HUES6 (cell line): Measurements from ENCODE around the gene RHOG.

Experiments used
- H3K27ac ChIP-seq: 2 replicates; pipeline ENCODE4 v1.7.0; 2013; ENCODE audit warnings: low read depth, mild to moderate bottlenecking, low read length, inconsistent platforms
- H3K27me3 ChIP-seq: 2 replicates; pipeline ENCODE4 v1.6.1; 2013; ENCODE audit warnings: low read length; ENCODE audit not compliant: control insufficient read depth, insufficient read depth
- H3K36me3 ChIP-seq: 2 replicates; pipeline ENCODE4 v1.6.1; 2013; ENCODE audit warnings: low read length; ENCODE audit not compliant: control insufficient read depth, insufficient read depth
- H3K4me1 ChIP-seq: 2 replicates; pipeline ENCODE4 v1.6.1; 2013; ENCODE audit warnings: low read length; ENCODE audit not compliant: control insufficient read depth, insufficient read depth
- H3K4me3 ChIP-seq: 2 replicates; pipeline ENCODE4 v1.5.1; 2013; ENCODE audit warnings: low read depth, low read length
- H3K9ac ChIP-seq: one replicate; pipeline ENCODE4 v1.6.1; 2013; ENCODE audit warnings: mild to moderate bottlenecking, low read length
- H3K9me3 ChIP-seq: 2 replicates; pipeline ENCODE4 v1.6.1; 2013; ENCODE audit warnings: low read depth, low read length; ENCODE audit not compliant: control insufficient read depth, insufficient read depth

Gene RHOG

DNA sequence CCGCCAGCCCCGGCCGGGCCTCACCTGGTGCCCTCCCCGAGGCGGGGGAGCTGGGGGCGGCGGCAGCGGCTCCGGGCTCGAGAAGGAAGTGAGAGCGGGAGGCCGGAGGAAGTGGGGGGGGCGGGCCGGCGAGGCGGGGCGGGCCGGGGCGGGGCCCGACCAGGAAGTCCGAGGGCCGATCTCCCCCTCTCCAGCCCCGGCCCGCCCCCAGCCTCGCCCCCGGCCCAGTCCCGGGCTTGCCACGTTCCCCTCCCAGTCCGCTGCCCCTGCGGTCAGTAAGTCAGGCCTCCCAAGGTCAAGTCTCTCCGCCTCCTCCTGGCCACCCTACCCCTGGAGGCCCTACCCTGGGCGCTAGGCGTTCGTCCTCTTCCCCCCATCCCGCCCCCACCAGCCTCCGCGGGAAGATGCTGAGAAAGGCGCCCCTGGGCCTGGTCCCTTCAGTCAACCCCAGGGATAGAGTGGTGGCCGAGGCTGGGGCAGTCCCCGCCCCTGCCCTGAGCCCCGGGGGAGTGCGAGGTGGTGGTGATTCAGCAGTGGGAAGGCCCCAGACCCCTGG, at the start of gene RHOG:
Gene RHOG (minus strand): TSS at position 90 of the 556 bp plus-strand sequence. CDS start 12,821 bp downstream, outside the sequence.
- Histone ChIP-seq H3K9ac (peak within 1 kb of the TSS; percentile 63), H3K36me3 (no peaks in the 10 kb centered on the region), H3K9me3 (peaks cover 2% of the 10 kb centered on the region; the same call in 1 of the 2 replicates), H3K27ac (peak within 1 kb of the TSS; percentile 46; the same call in 1 of the 2 replicates), H3K4me3 (peak within 1 kb of the TSS; percentile 79), H3K27me3 (0 out of 2 replicates have a peak, but pooled peaks cover 3% of the 10 kb centered on the region), H3K4me1 (peaks cover 35% of the 10 kb centered on the region; the same call in 1 of the 2 replicates)

DNA sequence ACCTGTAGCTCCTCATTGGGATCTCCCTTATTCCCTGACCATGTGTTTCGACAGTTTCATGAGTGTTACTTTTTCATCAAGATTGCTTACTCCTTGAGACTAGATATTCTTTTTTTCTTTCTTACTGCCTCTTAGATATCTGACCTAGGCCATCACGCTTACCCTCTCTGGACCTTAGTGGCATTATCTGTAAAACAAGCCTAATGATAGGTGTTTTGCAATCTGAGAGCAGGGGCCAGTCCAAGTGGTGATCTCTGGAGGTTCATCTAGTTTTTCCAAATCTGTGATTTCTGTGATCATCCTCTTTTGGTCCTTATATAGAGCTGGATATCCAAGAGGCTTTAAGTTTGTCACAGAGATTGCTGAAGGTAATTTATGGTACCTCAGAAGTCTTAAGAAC, 49.3 kb upstream of the RHOG start:
- Histone ChIP-seq H3K27ac (no peak overlapping the region), H3K9ac (no peak overlapping the region), H3K4me3 (no peak overlapping the region), H3K9me3 (no peaks in the 10 kb centered on the region), H3K36me3 (no peaks in the 10 kb centered on the region), H3K27me3 (no peaks in the 10 kb centered on the region), H3K4me1 (no peaks in the 10 kb centered on the region)

DNA sequence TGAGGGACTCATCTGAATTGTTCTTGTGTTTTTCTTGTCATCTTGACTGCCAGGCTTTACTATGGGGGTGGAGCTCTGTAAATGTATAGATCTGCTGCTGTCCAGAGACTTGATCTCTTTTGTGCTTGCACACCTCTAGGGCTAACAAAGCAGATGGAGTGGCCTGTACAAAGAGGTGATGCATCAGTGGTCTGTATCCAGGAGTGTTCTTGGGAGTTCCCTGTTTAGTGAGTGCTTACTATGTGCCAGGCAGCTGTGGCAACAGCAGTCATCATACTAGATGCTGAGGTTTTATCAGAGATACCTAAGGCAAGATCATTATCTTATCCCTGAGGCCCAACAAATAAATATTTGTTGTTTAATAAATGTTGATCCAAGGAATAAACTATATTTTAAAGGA, 48.1 kb upstream of the RHOG start:
- no peaks in the 10 kb centered on the region for H3K27me3 ChIP-seq
- no peaks in the 10 kb centered on the region for H3K9me3 ChIP-seq
- H3K9ac ChIP-seq, result no peak overlapping the region
- no peak overlapping the region for H3K27ac ChIP-seq
- H3K4me1 ChIP-seq, result no peaks in the 10 kb centered on the region
- H3K4me3 ChIP-seq, result no peak overlapping the region
- H3K36me3 ChIP-seq, result no peaks in the 10 kb centered on the region

DNA sequence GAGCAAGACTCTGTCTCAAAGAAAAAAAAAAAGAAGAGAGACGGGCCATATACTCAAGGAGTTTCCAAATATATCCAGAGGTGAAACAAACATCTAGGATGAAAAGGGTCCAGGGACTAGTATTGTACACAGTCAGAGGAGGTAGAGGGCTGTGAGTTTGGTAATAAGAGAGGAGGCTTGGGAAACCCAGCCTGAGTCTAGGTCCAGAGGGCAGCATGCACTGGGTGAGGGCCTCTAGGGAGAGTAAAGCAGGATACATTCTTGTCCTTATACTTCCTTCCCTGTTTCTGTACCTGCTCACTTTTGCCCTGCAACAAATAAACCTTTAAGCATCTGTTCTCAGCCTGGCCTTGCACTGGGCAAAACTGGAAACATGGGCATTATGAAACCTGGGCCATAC, 46.2 kb upstream of the RHOG start:
- Histone ChIP-seq H3K27me3 (no peaks in the 10 kb centered on the region), H3K36me3 (no peaks in the 10 kb centered on the region), H3K27ac (no peak overlapping the region), H3K4me3 (no peak overlapping the region), H3K9me3 (no peaks in the 10 kb centered on the region), H3K9ac (no peak overlapping the region), H3K4me1 (no peaks in the 10 kb centered on the region)

DNA sequence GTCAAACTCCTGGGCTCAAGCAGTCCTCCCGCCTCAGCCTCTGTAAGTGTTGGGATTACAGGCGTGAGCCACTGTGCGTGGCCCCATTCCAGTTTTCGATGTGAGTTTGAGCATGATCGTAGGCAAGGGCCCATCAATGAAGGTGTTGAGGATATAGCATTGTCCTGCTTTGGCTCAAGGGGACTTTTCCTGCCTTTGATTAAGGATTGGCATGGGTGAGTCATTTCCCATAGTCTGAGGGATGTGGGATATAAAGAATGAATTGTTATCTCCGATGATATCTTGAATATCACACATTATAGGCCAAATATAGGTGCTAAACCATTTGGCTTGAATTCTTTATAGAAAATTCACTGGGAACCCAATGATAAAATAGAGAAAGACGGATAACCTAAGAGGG, 45.1 kb upstream of the RHOG start:
- Histone ChIP-seq H3K27me3 (no peaks in the 10 kb centered on the region), H3K9ac (no peak overlapping the region), H3K36me3 (no peaks in the 10 kb centered on the region), H3K27ac (no peak overlapping the region), H3K4me1 (no peaks in the 10 kb centered on the region), H3K4me3 (no peak overlapping the region), H3K9me3 (no peaks in the 10 kb centered on the region)

DNA sequence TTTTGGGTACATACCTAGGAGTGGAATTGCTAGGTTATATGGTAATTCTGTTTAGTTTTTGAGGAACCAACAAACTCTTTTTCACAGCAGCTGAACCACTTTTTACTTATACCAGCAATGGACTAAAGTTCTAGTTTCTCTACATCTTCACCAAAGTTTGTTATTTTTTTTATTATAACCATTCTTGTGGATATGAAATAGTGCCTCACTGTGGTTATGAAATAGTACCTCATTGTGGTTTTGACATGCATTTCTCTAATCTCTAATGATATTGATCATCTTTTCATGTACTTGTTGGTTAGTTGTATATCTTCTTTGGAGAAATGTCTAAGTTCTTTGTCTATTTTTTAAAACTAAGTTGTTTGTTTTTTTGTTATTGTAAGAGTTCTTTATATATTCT, 41.9 kb upstream of the RHOG start:
- H3K27me3 ChIP-seq, result no peaks in the 10 kb centered on the region
- no peaks in the 10 kb centered on the region for H3K36me3 ChIP-seq
- no peak overlapping the region for H3K4me3 ChIP-seq
- no peak overlapping the region for H3K27ac ChIP-seq
- no peaks in the 10 kb centered on the region for H3K9me3 ChIP-seq
- peaks cover 9% of the 10 kb centered on the region for H3K4me1 ChIP-seq
- H3K9ac ChIP-seq, result no peak overlapping the region

DNA sequence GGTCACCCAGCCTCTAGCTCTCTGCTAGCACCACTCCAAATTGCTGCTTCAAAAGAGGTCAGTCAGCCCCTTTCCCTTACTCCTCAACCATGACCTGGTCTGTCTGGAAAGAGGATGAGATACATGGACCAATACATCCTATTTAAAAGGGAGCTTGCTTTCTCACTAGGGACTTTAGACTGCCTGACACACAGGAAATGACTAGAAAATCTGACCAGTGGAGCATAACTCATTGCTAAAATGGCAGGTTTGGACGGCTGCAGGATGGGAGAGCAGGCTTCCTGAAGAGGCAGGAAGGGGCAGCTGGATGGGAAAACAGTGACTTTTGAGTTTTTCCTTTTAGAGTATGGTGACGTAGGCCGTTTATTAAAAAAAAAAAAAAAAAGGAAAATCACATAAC, 40.0 kb upstream of the RHOG start:
- Histone ChIP-seq H3K4me3 (no peak overlapping the region), H3K4me1 (peaks cover 16% of the 10 kb centered on the region), H3K36me3 (no peaks in the 10 kb centered on the region), H3K27ac (no peak overlapping the region), H3K27me3 (no peaks in the 10 kb centered on the region), H3K9me3 (no peaks in the 10 kb centered on the region), H3K9ac (no peak overlapping the region)

DNA sequence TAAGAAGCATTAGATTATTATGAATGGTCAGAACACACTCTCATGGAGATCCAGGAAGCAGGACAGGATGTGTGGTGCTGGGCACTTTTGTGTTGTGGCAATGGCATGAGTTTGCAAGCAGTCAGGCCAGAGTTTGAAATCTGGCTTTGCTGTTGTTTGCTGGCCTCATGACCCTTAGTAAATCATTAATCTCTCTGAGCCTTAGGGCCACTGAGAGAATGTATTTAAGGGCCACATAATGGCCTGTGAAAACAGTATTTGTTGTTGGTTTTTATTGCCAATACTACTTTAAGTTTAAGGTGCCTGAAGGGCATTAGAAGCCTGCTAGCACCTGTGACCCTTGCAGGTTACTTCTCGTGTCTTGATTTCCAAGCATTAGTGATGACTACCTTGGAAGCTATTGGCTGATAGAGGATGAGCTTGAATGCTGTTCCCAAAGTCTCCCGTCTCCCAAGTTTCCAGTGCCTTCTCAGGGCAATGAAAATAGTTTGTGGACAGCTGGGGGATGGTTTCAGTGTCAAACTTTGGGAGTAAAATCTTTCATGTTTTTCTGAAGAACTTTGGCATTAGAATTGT, 39.3 kb upstream of the RHOG start:
- Histone ChIP-seq H3K9ac (no peak overlapping the region), H3K36me3 (no peaks in the 10 kb centered on the region), H3K27ac (no peak overlapping the region), H3K4me1 (peaks cover 16% of the 10 kb centered on the region), H3K4me3 (no peak overlapping the region), H3K9me3 (no peaks in the 10 kb centered on the region), H3K27me3 (no peaks in the 10 kb centered on the region)

DNA sequence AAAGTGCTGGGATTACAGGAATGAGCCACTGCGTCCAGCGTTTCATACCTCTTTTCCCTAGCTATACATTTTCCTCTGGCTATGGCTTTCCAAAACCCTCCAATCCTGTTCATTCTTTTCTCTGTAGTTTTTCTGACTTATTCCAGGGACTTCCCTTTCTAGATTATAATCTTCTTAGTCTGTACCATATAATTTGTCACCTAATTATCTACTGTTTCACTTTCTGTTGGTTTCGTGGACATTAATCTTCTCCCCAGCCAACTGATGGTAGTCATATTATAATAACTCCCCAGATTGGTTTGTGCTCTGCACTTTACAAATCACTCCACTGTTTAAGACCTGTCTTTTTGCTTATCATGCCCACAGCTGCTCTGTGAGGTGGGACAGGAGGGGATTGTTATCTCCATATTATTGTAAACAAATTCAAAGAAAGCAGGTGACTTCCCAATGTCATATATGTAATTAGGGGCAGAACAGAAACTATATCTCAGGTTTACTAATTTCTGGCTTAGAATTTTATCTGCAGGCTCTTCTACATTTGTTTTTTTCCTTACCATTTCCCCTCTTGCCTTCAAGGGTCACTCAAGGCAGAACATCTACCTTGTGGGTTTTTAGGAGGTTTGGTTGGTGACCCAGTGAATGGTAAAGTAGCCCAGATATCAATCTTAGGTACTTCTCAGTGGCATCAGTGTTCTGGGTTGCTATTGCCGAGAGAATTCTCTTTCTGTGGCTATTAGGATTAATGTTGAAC, 38.6 kb upstream of the RHOG start:
- Histone ChIP-seq H3K27ac (no peak overlapping the region), H3K4me3 (no peak overlapping the region), H3K9ac (no peak overlapping the region), H3K4me1 (peaks cover 16% of the 10 kb centered on the region), H3K36me3 (no peaks in the 10 kb centered on the region), H3K9me3 (no peaks in the 10 kb centered on the region), H3K27me3 (no peaks in the 10 kb centered on the region)

DNA sequence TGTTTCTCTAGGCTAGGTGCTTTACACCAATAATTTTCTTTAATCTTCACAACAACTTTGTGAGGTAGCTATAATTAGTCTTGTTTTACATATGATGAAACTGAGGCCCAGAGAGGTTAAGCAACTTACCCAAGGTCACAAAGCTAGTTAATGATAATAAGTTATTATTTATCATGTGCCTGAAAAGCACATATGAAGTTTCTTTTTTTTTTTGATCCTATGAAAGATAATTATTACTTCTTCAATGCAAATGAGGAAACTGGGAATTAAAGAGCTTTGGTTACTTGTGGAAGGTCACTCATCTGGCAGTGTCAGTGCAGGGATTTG, 37.5 kb upstream of the RHOG start:
- Histone ChIP-seq H3K36me3 (no peaks in the 10 kb centered on the region), H3K9ac (no peak overlapping the region), H3K4me1 (peaks cover 18% of the 10 kb centered on the region), H3K4me3 (no peak overlapping the region), H3K27me3 (no peaks in the 10 kb centered on the region), H3K9me3 (no peaks in the 10 kb centered on the region), H3K27ac (no peak overlapping the region)

DNA sequence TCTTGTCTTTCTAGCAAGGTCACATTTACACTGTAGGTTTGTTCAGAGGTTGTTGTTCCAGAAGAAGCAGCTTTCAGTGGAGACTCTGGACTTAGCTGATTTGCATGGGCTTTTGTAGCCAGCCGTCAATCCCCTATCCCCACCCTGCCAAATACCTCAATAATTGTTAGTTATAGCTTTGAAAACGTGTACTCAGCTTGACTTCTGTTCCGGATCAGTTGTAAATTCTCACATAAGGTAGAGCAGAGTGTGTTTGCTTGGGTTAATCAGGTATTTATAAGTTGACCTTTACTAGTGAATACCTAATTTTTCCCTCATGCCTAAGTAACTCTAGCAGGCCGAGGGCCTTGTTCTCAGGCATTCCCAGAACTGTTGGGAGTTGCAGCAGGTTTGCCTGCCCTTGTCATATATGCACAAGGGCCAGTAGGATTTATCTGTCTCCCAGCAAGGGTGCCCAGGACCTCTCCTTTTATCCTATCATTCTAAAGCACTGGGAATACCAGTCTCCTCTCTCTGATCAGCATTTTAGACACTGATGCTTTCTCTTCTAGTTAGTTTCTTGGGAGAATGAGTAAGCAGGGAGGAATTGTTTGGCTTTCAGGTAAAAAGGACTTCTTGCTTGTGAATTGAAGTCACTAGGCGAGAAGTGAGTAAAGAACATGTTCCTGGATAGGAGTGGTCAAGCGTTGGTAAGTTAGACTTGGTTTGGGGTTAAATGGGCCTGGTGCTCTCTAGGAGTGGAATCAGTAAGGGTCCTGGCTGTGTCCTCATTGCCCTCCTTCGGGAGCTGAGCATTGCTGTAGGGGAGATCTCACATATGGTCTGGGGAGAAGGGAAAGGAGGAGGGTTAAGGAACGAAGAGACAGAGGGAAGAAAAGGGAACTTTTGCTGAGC, 36.9 kb upstream of the RHOG start:
- peaks cover 18% of the 10 kb centered on the region for H3K4me1 ChIP-seq
- no peak overlapping the region for H3K4me3 ChIP-seq
- H3K27me3 ChIP-seq, result no peaks in the 10 kb centered on the region
- H3K9me3 ChIP-seq, result no peaks in the 10 kb centered on the region
- H3K9ac ChIP-seq, result no peak overlapping the region
- no peak overlapping the region for H3K27ac ChIP-seq
- no peaks in the 10 kb centered on the region for H3K36me3 ChIP-seq
